ENCODE measurements around the gene MRPL40. TPM values are rescaled to one million over a fixed set of nuclear protein-coding genes. Genes with fewer than 3 reads are reported as not detected.

Gene MRPL40
- total and polyA plus RNA-seq, 2 of the 13 experiments (the other 11 are each of a cell fraction or from before 2014, with no cell fraction given), result 42.7 to 79.7 TPM

DNA sequence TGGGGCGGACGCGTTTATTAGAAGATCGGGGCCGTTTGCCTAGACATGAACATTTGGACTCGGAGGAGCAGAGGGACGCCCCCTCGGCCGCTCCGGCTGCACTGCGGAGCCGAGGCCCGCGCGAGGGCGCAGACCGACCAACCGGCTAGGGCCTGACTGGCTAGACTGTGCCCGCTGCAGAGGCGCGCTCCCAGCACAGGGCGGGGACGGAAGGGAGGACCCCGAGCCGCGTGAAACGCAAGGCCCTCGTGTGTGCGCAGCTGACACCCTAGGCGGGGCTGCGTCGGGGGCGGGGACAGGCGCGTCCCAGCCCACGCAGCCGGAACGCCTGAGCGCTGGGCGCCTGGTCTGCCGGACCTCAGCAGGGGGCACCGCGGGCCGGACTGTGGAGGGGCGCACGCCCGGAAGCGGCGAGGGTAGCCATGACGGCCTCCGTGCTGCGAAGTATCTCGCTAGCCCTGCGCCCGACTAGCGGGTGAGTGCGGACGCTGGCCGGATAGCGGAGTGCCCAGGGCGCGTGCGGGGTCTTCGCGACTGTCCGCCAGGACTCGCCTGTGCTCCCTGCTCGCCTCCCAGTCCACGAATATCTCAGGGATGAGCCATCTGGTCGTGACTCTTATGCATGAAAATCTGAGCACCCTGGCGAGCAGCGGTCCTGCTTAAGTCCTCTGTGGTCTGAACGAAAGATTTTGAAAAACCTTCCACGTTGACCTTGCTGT is at the start of gene MRPL40 (continued):
- TF ChIP-seq, protein P1, sequence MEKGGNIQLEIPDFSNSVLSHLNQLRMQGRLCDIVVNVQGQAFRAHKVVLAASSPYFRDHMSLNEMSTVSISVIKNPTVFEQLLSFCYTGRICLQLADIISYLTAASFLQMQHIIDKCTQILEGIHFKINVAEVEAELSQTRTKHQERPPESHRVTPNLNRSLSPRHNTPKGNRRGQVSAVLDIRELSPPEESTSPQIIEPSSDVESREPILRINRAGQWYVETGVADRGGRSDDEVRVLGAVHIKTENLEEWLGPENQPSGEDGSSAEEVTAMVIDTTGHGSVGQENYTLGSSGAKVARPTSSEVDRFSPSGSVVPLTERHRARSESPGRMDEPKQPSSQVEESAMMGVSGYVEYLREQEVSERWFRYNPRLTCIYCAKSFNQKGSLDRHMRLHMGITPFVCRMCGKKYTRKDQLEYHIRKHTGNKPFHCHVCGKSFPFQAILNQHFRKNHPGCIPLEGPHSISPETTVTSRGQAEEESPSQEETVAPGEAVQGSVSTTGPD (CRISPR knock-in tag; IDR thresholded peaks at IDR 0.05), result no peak
- TF ChIP-seq DR1 (CRISPR knock-in tag; IDR thresholded peaks at IDR 0.05) (peak; percentile 97), ZC3H13 (CRISPR knock-in tag; IDR thresholded peaks at IDR 0.05) (peak; percentile 99), ZNF678 (CRISPR knock-in tag; IDR thresholded peaks at IDR 0.05) (peak; percentile 84), MLX (CRISPR knock-in tag; IDR thresholded peaks at IDR 0.05) (peak; percentile 88), TERF1 (CRISPR knock-in tag; IDR thresholded peaks at IDR 0.05) (no peak), ZNF749 (CRISPR knock-in tag; IDR thresholded peaks at IDR 0.05; ENCODE audit: borderline replicate concordance) (no peak; the same call in 1 of the 2 replicates), NR2F6 (IDR thresholded peaks at IDR 0.05) (no peak), NR2F6 (CRISPR knock-in tag; IDR thresholded peaks at IDR 0.05) (peak; percentile 73), ZHX2 (IDR thresholded peaks at IDR 0.05; ENCODE audit: low read depth) (peak; percentile 88), ZHX2 (CRISPR knock-in tag; IDR thresholded peaks at IDR 0.05; ENCODE audit: borderline replicate concordance) (no peak), SRY (CRISPR knock-in tag; IDR thresholded peaks at IDR 0.05) (peak; percentile 89; the same call in 1 of the 2 replicates), ZNF143 (CRISPR knock-in tag; IDR thresholded peaks at IDR 0.05) (peak; percentile 73), GRHL1 (CRISPR knock-in tag; conservative IDR thresholded peaks at IDR 0.05) (no peak; the same call in 1 of the 2 replicates), XBP1 (CRISPR knock-in tag; IDR thresholded peaks at IDR 0.05) (no peak), ATAD3A (CRISPR knock-in tag; IDR thresholded peaks at IDR 0.05) (no peak), SRSF1 (optimal IDR thresholded peaks at IDR 0.05; ENCODE audit: low read depth, low read length) (peak; percentile 54), ZKSCAN5 (CRISPR knock-in tag; IDR thresholded peaks at IDR 0.05) (no peak), ZNF138 (CRISPR knock-in tag; IDR thresholded peaks at IDR 0.05; ENCODE audit: low read depth) (peak; percentile 94; the same call in 1 of the 2 replicates), ZSCAN30 (CRISPR knock-in tag; IDR thresholded peaks at IDR 0.05) (peak; percentile 54; the same call in 1 of the 2 replicates)
